ENCODE data around the gene CNBP.
"Not testable (repeated sequence)": the region's sequence is repeated elsewhere in the genome, so short reads cannot be mapped to it uniquely, and the experiment has no call there.

Gene CNBP

DNA sequence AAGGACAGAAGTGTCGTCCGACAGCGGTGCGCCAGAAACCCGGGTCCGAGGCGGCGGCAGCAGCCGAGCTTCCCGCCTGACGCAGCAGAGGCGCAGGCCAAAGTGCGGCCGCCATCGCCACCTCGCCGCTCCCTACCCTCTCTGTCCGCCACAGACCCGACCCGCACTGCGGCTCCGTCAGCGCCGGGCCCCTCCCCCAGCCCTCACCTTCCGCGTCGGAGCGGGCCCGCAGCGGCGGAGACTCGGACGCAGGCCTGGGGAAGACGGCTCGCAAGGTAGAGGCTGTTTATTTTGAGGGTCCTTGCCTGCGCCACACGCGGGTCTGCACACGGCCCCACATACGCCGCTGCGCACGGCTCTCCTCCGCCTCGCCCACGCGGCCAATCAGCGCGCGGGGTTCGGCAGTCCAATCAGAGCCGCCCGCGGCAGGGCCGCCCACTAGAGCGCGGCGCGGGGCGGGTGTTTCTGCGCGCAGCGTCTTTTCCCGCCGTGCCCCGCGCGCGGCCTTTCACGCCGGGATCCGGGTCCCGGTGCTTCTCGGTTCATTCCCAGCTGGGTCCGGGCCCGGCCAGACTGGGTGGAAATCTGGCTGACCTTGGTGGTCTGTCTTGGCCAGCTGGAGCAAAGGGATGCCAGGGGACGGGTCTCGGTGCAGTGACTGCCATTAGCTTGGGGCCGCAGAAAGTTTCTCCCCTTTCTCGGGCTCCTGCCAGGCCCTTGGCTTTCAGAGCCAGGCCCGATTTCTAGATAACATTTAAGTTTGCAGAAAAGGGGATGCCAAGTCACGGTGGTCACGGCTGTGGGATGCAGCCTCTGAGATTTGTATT lies at the start of gene CNBP:
CNBP (minus strand) TSS at position 328 of the 827 bp plus-strand sequence. CDS start 12,139 bp downstream, outside the sequence.
- peak; percentile 92 for DNase-seq

GRCh38 chr3:129231331-129232119 lies 47.8 kb upstream of the CNBP start:
- no peak for DNase-seq

DNA sequence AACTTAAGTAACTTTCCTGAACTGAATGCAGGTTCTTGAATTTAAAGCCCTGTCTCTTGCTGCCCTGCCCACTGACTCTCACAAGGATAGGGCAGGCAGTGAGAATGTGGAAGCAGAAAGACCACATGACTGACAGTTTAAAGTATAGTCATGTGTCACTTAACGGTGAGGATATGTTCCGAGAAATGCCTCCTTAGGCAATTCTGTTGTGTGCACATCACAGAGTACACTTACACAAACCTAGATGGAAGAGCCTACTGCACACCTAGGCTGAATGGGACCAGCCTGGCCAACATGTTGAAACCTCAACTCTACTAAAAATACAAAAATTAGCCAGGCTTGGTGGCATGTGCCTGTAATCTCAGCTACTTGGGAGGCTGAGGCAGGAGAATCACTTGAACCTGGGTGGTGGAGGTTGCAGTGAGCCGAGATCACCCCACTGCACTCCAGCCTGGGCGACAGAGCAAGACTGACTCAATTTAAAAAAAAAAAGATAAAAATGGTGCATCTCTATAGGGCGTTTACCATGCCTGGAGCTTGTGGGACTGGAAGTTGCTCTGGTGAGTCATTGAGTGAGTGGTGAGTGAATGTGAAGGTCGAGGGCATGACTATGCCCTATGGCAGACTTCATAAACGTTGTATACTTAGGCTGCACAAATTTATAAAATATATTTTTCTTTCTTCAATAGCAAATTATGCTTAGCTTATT lies 46.8 kb upstream of the CNBP start:
- DNase-seq, result peak; percentile 69

- no peak for DNase-seq
Measured at GRCh38 chr3:129228891-129229585, 45.3 kb upstream of the CNBP start.

- peak; percentile 48 for DNase-seq
Measured at GRCh38 chr3:129226374-129226773, 42.7 kb upstream of the CNBP start.

- peak; percentile 64 for DNase-seq
Measured at GRCh38 chr3:129224984-129225393, 41.3 kb upstream of the CNBP start.

DNA sequence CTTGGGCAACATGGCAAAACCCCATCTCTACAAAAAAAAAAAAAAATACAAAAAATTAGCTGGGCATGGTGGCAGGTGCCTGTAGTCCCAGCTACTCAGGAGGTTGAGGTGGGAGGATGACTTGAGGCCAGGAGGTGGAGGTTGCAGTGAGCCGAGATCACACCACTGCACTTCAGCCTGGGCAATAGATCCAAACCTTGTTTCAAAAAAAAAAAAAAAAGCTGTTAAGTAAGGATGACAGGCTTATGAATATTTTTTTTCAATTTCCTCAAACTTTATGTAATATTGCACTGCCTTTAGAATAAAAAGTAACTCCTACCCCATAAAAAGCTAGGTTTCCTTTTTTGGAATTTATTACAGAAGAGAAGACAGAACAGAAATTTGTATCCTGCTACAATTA lies 40.7 kb upstream of the CNBP start:
- DNase-seq, result not testable (repeated sequence)

DNA sequence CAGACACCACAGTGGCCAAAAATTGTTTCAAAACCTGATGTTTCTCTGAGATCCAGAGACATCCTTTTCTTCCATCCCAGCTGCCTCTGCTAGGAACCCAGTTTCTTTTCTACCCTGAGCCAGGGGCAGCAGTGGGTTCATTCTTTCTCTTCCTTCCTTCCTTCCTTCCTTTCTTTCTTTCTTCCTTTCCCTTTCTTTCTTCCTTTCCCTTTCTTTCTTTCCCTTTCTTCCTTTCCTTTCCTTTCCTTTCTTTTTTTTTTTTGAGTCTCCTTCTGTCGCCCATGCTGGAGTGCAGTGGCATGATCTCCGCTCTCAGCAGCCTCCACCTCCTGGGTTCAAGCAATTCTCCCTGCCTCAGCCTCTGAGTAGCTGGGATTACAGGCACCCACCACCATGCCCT lies 35.0 kb upstream of the CNBP start:
- DNase-seq, result no peak

DNA sequence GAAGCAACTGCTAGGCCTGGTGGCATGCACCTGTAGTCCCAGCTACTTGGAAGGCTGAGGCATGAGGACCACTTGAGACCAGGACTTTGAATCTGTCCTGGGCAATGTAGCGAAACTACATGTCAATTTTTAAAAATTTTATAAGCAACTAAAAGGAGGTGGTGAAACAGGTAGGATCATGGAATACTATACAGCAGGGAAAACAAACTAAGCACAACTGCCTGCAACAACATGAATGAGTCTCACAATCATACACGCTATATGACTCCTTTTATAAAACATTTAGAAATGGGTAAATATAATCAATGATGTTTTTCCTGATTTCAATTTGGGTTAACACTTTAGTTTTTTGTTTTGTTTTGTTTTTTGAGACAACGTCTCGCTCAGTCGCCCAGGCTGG lies 29.5 kb upstream of the CNBP start:
- DNase-seq, result no peak

DNA sequence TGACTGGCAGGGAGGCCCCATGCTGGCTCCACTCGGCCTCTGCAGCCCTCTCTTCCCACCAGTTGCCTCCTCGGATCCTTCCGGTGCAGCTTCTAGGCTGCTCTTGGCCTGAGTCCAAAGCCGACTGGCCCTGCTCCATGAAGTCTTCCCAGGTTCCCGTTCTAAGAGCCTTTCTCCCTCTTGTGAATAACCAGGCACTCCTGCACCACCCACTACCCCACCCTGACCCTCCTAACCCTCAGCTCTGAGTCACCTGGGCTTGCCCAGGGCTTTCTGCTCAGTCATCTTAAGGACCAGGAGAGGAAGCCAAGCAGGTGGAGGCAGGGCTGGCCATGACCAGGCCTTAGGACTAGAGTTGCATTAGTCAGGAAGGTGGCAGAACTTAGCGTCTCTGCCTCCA lies 28.1 kb upstream of the CNBP start:
- DNase-seq, result peak; percentile 27

DNA sequence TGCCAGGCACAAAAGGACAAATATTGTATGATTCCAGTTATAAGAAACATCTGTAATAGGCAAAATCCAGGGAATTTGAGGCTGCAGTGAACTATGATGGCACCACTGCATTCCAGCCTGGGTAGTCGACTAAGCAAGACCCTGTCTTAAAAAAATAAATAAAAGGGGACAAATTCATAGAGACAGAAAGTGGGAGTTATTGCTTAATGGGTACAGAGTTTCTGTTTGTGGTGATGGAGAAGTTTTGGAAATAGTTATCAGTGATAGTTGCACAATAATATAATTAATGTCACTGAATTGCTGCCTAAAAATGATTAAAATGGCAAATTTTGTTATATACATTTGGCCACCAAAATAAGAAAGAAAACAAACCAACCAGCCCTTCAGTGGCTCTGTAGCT lies 27.6 kb upstream of the CNBP start:
- no peak for DNase-seq

- no peak for DNase-seq
Measured at GRCh38 chr3:129207479-129207878, 23.8 kb upstream of the CNBP start.

- DNase-seq, result no peak
Measured at GRCh38 chr3:129205109-129205832, 21.6 kb upstream of the CNBP start.

DNA sequence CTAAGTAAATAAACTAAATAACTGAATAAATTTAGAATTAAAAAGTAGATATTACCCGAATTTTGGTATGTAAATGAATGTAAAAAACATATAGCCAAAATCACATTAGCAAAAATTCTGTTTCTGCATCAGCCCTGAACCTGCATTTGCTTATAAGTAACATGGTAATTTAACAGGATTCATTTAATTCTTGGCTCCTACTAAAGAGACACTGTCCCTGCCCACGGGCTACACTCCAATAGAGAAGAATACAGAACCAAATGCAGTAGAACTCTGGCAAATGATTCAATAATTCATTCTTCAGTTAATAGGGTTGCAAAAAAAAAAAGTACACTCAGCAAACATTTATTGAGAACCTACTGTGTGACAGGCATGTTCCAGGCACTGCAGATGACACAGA lies 20.8 kb upstream of the CNBP start:
- no peak for DNase-seq

DNA sequence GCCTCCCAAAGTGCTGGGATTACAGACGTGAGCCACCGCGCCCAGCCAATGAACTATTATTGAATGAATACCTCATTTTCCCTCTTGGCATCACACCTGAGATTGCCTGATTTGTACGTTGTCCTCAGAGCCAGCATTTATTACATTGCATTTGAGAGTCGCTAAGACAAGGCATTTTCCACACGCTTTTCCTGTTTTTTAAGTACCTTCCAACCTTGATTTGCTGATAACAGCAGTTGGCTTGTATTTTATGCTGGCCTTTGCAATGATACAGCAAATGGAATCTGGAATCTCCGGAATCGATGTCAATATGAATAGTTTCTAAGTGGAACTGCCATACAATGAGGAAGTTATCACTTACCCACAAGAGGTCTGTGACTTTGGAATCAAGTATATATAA lies 15.7 kb upstream of the CNBP start:
- no peak for DNase-seq

GRCh38 chr3:129197321-129197720 lies 13.6 kb upstream of the CNBP start:
- no peak for DNase-seq

GRCh38 chr3:129196601-129197000 lies 12.9 kb upstream of the CNBP start:
- no peak for DNase-seq

- peak; percentile 27 for DNase-seq
Measured at GRCh38 chr3:129195731-129196256, 12.1 kb upstream of the CNBP start.

DNA sequence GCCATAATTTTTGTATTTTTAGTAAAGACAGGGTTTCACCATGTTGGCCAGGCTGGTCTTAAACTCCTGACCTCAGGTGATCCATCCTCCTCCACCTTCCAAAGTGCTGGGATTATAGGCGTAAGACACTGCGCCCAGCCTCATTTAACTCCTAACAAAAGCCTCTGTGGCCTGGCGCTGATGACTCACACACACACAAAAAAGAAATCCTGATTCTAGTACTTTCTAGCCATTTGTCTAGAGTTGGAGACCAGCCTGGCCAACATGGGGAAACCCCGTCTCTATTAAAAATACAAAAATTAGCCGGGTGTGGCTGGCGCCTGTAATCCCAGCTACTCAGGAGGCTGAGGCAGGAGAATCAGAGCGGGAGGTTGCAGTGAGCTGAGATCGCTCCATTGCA lies 6.1 kb upstream of the CNBP start:
- DNase-seq, result not testable (repeated sequence)

DNA sequence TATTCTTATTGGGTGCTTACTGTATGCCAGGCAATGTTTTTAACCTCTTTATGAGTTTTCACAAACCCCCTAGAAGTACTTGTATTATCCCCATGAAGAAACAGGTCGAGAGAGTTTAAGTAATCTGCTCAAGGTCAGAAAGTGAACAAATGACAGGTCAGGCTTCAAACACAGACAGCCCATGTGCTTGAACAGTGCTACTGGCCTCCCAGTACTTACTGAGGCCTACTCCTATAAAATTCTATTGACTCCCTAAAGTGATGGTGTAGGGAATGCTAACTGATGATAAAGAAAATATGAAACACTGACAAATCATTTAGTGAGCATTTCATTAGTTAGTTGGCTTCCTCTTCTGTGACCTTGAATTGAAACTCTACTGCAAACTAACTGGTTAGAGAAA lies 4.2 kb upstream of the CNBP start:
- DNase-seq, result no peak

GRCh38 chr3:129185783-129186182 lies 2.1 kb upstream of the CNBP start:
- no peak for DNase-seq
